ENCODE results near the gene MLLT3.

MLLT3 gene

DNA sequence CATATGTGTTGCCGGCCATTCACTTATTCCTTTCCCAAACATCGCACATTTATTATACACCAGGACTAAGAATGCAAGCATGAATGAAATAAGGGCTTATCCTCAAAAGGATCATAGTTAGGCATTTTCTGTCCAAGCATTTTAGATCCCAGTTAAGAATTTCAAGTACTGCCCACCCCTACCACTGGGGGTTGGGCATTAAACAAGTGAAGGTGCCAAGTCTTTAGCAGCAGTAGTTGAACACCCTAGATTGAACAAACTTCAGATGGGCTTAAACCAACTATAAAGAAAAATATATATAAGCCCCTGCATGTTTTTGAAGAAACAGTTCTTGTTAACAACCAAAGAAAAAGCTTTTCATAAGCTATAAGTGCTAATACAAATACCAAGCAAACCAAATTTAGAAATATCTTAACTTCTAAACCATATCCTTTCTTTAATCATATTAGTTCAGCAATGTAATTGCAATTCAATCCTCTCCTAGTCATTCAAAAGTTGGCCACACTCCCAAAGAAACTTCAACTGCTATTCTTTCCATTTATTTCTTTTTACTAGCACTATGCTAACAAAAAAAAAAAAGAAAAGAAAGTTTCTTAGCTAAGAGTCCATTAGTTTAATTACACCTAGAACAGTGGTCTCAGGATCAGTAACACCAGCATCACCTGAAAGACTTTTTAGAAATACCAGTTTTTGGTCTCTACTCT, 149.8 kb downstream of the MLLT3 start:
- DNase-seq, result no peak

DNA sequence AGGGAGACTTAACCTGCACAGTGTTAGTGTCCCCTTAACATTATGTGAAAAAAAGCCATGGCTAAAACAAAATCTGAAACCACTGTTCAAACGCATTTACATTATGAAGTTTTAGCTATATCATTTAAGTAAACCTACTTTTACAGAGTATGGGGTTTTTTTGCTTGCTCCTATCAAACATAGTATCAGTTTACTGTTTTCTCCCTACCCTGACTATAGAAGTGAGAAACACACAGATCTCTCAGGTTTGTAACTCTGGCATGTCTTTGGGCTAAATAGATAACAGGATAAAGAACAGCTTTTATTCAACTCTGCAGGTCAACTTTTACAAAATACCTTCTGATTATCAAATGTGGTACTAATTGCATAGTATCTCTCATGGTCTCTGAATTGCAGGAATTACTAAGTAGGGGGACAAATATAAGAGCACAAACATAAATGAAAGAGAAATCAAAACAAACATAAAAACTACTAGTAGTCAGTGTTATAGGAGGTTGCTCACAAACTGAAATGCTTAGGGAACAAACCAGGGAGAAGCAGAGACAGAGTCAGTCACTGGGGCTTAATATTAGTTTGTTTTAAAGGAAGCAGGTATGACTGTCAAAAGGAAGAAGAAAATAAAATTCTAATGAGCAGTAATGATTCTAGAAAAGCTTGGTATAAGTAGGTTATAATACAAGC, 155.8 kb downstream of the MLLT3 start:
- DNase-seq, result no peak

DNA sequence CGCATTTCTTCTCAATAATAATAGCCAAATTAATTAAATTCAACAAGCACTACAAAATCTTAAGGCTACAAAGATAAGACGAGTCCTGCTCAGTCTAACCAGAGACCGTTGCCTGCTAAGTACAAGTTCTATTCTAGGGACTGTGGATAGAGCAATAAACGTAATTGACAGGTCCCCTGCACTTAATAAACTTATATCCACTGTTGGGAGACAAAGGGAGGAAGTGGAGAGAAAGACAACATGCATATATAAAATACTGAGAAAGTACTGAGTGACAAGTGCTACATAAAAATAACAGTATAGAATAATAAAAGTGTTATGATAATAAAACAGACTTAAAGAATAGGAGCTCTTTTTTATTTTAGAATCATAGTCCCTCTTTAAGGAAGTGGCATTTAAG, 158.1 kb downstream of the MLLT3 start:
- DNase-seq, result no peak

DNA sequence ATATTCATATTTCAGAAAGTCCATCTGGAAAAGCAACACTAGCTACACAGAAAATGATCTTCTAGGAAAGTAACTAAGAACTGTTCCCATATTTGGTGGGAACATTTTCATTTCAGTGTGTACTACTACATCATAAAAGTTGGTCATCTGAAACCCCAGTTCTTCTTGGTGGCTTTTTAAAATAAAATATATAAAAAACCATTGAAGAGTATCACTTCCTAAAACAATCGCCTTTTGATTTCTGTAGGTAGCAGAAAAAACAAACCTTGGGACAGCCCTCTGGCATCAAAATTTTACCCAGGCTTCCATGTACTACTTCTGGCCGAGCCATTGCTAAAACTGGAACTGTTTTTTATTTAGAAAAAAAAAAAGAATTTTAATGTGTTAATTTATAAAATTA, 158.5 kb downstream of the MLLT3 start:
- DNase-seq, result no peak

DNA sequence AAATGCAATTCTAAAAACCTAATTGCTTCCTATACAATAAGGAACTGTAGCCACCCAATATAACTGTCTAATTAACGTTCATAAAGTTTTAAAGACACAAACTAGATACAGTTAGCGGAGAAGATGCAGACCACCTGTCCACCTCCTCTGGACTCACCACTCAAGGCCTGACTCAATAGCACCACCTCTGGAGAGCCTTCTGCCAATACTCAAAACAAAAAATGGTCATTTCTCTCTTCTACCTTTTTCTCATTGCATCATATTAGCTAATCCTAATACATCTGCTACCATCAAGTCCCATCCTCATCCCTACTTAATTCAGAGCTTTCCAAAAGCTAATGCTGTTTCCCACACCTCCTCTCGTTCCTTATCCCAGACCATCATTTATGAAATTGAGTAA, 159.9 kb downstream of the MLLT3 start:
- DNase-seq, result no peak

DNA sequence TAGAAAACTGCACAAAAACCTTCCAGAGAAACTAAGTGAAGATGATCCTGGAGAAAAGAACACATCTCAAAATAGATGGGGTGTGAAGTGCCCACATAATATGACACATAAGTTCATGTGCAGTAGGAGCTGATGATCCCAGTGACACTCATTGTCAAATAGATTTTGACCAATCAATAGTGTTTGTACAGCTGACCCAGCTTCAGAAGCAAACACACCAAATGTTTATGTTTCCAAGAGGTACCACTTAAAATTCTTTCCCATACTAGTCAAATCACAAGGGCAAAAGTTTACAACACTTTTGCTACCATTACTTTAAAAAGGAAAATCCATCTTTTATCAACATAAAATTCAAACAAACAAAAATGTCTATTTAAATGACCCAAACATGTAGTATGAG, 175.0 kb downstream of the MLLT3 start:
- DNase-seq, result no peak

DNA sequence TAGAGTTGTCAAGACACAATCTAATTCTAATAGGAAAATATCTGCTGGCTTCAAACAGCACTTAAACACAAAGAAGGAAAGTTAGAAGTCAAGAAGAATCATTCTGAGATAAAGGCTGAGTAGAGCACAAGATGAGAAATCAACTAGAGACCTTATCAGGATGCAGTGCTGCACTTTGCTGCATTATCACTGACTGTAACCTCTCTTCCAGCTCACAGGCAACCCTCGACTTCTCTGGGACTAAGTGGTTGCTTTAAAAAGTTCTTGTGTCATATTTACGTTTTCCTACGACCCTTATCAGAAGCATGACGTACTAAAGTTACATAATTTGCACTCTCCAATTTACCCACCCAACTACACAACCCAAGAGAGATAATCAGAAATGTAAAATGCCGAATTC, 176.1 kb downstream of the MLLT3 start:
- no peak for DNase-seq

DNA sequence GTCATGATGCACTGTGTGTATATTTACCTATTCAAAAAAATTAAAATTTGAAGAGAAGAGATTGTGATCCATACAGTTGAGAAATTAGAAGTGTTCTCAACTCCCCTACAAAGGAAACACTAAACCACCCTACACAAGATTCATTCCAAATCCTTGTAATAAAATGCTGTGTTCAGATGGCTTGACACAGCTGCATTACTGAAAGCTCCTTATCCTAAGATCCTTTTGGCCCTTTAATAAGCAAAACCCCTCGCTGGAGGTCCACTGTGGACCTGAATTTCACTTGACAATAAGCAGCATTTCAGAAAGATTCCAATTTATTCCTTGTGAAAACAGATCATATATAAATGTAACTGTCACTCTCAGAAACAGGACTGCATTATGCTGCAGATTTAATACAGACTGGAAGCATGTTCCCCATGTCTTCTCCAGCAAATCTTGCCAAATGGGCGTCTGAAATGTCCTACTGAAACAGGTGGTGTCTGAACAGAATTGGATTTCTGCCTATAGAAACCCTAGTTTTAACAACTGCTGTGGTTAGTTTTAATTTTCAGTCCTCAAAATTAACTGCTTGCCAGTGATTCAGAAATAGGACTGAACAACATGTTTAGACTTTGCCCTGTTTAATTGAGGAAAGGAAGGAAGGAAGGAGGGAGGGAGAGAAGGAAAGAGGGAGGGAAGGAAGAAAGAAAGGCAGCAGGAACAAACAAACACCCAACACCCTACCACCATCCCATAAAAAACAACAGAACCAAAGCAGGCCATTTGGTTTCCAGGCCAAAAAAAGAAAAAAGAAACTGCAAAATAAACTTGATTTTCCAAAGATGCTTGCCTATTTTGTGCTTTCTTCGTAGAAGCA, 179.6 kb downstream of the MLLT3 start:
- no peak for DNase-seq

DNA sequence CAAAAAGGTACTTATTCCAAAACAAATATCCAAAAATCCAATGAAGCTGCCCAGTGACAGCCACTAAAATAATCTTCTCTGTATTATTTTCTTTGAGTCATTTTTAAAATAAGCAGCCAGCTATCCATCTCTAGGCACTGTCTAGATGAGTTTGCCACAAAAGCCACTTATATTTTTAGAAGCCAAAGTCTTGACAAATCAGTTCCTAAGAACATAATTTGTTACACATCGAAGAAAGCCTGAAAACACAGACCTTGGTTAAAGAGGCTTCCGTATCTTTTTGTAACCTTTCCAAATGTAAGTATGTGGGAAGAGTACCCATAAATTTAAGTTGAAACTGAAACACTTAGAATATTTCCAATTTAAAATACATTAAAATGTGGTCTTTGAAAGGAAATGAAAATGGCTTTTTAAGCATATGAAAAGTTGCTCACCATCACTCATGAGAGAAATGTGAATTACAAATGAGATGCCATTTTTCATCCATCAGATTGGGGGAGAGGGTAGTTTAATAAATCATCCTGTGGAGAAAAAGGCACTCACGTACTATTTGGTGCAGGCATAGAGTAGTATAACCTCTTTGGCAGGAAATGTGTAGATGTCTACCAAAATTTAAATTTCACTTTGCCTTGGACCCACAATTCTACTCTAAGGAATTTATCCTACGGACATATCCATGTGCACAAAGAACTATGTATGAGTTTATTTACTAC, 180.4 kb downstream of the MLLT3 start:
- DNase-seq, result no peak

DNA sequence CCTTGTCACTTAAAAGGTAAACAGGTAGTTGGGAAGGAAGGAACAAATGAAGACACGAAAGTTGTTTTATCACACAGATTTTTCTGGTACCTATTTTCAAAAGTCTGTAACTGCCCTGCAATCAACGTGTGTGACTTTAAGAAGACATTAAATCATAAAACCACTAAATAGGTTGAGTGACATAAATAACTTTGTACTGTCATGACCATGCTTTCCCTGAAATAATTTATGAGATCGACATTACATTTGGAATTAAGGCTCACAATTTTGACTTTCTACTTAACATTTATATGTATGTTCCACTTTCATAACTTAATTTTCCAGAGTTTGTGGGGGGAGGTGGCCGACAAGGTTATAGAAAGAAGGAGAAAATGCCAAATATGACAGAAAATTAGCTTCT, 181.1 kb downstream of the MLLT3 start:
- DNase-seq, result no peak

DNA sequence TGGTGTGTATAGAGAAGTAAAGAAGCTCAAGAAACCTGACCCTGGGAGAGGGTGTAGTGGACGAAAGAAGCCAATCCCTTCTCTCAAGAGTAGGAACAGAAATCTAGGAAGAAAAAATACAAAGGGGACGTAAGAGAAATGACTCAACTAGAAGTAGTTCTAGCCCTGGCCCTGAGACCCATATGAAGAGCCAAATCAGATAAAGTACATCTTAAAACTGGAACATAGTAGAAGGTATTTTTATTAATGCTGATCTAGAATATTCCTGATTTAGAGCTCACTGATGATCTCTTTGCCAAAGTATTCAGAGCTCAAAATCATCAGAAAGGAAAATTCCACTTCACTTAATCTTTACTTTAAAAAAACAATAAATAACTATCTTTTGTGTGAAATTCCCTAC, 184.8 kb downstream of the MLLT3 start:
- no peak for DNase-seq

DNA sequence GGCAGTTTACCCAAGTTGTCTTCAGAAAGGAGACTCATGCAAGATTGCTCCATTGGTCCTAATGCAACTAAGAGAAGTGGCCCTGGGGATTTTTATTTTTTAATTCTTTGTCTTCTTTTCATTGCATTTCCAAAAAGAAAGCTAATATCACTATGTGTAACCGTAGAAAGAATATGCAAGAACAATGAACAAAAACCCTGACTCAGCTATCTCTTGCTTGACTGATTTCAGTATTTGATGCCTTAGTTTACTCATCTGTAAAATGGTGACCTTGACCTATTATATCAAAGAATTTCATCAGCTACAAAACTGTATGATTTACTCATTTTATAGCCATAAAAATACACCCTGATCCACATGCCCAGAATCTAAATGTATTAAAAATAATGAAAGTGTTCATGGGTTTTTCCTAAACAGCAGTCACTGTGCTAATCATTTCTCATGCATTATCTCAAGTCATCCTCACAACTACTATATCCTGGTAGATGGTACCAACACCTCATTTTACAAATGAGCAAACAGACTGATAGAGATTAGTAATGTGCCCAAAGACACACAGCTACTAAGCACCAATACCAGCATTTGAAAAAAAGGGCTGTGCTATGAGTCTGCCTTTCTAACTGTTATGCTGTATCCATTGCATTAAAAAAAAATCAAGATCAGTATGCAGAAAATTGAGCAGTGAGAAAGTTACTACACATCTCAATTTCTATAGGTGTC, 185.7 kb downstream of the MLLT3 start:
- DNase-seq, result no peak

DNA sequence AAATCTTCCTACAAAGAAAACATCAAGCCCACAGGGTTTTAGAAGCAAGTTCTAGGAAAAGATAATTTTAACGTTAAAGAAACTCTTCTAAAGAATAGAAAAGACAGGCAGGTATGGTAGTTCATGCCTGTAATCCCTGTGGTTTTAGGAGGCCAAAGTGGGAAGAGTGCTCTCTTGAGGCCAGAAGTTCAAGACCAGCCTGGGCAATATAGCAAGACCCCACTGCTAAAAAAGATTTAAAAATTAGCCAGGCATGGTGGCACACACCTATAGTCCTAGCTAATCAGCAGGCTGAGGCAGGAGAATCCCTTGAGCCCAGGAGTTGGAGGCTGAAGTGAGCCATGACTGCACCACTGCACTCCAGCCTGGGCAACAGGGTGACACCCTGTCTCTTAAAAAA, 193.3 kb downstream of the MLLT3 start:
- no peak for DNase-seq

DNA sequence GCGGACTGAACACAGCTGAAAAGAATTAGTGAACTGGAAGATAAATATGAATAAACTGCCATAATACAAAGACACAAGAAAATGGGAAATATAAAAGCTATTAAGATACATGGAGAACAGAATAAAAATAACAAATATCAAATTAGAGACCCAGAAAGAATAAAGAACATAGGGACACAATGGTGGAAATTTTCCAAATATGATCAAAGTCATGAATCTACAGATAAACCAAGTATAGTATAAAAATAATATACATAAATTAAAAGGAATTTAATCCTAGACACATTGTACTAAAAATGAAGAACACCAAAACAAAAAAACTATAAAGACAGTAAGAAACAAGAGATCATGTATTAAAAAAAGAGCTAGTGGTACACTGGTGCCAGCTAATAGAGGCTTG, 194.9 kb downstream of the MLLT3 start:
- DNase-seq, result no peak

DNA sequence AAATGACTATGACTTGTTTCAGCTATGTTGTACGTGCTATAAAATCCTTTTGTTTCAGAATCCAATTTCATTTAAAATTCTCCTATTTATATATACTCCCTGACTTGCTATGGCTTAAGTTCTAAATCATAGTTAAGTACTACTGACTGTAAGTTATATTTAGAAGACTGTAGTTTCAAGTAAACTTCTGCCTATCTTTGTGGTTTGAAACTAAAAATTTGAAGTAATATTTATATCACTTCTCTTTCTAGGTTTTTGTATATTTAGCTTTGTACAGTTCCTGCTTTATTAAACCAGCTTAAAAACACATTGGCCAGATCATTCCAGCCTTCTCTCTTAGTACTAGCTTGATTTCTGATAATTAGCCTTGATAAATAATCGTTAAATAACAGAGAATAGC, 196.3 kb downstream of the MLLT3 start:
- no peak for DNase-seq

DNA sequence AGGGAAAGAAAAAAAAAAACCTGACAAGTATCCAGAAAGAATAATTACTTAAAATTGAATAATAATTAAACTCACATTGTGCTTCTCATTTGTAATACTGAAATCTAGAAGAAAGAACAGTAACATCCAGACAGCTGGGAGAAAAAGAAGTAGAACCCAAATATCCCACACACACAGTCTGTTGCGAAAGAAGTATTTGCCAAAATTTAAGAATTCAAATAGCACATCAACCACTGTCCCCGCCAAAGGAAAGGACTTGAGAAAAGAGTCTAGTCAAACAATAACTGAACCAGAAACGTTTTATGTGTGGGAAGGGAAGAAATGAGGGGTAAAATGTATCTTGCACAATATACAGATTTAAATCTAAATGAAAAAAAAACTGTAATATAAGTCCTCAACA, 202.8 kb downstream of the MLLT3 start:
- DNase-seq, result no peak

DNA sequence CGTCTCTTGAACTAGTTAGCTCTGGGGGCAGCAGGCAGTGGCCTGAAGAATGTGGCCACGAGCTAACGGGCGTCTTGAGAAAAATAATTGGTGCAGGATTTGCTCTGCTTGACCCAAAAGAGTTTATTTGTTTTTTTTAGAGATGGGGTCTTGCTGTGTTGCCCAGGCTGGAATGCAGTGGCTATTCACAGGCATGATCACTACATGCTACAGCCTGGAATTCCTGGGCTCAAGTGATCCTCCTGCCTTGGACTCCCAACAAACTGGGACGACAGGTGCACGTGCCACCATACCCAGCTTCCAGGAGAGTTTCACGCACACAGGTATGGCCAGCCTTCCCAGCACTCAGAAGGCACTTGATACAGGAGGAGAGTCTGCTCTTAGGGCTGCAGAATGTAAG, 203.8 kb downstream of the MLLT3 start:
- DNase-seq, result no peak

DNA sequence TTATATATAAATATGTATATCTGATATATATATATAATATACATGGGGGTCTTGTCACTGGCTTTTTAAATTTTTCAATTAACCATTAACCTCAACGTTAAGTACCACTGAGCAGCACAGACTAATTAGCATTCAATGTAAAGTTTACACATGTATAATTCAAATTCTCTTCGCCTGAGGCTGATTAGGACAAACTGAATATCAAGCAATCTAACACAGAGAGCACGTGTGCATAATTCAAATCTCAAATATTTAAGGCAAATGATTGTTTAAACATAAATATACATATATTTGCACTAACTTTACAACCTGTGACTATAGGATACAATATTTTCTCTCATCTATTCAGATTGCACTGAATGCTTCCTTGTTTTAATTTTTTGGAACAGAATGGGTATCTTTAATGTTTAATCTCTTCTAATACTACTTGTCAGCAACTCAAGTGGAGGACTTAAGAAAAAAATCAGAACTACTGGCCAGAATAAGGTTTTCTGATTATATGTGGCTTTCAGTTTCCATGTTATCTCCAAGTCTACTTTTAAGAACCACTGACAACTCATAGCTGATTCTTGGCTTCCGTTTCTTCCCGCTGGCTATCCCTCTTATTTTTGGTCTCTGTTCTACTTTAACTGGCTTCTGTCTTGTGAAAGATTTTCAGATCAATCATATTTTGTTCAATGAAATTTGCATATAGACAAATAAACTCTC, 204.8 kb downstream of the MLLT3 start:
- no peak for DNase-seq

DNA sequence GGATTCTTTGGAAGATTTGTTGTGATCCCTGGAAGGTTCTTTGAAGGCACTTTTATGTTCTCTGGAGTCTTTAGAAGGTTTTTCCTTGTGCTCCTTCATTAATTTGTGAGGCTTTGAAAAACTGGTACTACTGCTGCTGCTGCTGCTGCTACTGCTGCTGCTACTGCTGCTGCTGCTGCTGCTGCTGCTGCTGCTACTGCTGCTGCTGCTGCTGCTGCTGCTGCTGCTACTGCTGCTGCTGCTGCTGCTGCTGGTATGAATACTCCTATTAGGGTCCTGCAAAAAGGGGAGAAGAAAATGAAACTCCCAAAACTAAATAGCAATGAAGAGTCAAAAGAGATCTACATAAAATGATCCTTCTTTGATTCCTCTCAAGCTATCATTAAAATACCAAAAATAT, 208.1 kb downstream of the MLLT3 start:
- no peak for DNase-seq

DNA sequence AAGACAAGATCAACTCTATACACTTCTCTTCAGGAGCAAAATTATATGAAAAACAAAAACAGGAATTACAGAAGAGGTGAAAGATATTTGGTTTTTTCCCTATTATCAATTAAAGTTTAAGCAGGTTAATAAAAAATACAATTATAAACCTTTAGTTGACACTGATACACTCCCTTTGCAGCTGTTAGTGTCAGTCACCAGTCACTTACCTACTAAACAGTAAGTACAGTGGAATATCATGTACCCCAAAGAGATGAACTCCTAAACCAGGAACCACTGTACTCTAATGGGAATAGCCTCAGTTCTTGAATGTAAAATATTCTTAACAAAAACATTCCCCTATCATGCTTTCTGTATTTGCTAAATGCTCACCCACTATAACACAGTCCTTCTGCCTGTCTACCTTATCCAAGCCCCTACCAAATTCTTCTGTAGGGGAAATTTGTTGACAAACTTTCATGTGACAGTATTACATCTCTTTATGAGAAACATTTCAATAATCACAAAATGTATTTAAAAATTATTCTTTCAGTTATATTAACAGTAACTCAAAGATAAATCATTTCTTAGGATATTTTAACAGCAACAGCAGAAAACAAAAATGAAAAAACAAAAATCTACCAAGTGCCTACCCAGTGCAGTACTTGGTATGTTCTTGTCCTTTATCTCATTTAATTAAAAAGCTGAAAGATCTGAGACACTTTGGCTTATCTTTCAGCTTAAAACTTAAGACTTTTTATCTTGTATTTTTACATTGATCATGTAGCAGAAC, 212.8 kb downstream of the MLLT3 start:
- no peak for DNase-seq

DNA sequence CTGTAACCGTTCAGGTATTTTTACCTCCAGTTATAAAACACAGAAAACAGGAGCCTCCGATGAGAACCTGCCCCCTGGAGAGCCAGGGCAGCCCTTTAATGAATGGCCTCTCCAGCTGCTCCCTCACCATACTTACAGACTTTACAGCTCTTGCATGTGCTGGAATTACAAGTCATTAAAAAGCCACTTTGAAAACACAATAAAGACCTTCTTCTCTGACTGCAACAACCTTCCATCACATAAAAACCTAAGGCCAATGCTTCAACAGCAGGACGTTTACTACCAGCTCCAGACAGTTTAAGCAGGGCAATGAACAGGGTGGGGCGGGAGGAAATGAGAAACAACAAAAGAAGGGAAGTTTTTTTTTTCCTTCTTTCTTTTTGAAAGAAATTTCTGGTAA, 213.8 kb downstream of the MLLT3 start:
- DNase-seq, result no peak

Data from NCI-H187 (cell line).